NCI-H446 treated with DMSO at 0.1 percent for 48 hours (cell line): ENCODE results near the gene FNBP1L.

Experiments
- DNase-seq: peaks from one replicate; lab custom pipeline; 2025; lab: John Stamatoyannopoulos, UW

Gene FNBP1L

GRCh38 chr1:93489756-93490155 lies 41.8 kb downstream of the FNBP1L start:
- DNase-seq, result no peak

- no peak for DNase-seq
Observed at GRCh38 chr1:93490357-93490756, 42.4 kb downstream of the FNBP1L start.

- no peak for DNase-seq
Observed at GRCh38 chr1:93495911-93496310, 48.0 kb downstream of the FNBP1L start.

GRCh38 chr1:93496520-93496919 lies 48.6 kb downstream of the FNBP1L start:
- DNase-seq, result no peak

DNA sequence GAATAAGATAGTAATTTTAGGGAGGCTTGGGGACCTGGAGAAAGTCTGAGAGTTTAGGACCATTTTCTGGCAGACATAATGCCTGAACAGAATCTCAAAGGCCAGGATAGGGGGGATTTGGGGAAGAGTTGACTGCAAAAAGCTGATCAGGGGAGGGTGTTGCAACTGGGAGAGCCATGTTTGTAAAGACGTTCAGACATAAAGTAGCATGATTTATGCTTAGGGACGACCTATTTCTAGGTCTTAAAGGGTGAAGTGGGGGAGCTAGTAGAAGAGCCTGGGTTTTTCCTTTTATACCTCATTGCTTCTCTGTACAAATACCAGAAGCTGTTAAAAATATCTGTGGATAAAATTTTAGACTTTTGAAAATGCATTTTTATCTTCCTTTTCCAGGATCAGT lies 51.2 kb downstream of the FNBP1L start:
- no peak for DNase-seq

GRCh38 chr1:93499533-93499932 lies 51.6 kb downstream of the FNBP1L start:
- DNase-seq, result no peak

- no peak for DNase-seq
Observed at GRCh38 chr1:93500275-93500674, 52.4 kb downstream of the FNBP1L start.

- no peak for DNase-seq
Observed at GRCh38 chr1:93501399-93501798, 53.5 kb downstream of the FNBP1L start.

GRCh38 chr1:93501829-93502369 lies 54.0 kb downstream of the FNBP1L start:
- DNase-seq, result no peak

GRCh38 chr1:93502571-93502970 lies 54.7 kb downstream of the FNBP1L start:
- no peak for DNase-seq

- DNase-seq, result no peak
Observed at GRCh38 chr1:93503163-93503562, 55.2 kb downstream of the FNBP1L start.

- no peak for DNase-seq
Observed at GRCh38 chr1:93503816-93504215, 55.9 kb downstream of the FNBP1L start.

- DNase-seq, result no peak
Observed at GRCh38 chr1:93504247-93505033, 56.5 kb downstream of the FNBP1L start.

DNA sequence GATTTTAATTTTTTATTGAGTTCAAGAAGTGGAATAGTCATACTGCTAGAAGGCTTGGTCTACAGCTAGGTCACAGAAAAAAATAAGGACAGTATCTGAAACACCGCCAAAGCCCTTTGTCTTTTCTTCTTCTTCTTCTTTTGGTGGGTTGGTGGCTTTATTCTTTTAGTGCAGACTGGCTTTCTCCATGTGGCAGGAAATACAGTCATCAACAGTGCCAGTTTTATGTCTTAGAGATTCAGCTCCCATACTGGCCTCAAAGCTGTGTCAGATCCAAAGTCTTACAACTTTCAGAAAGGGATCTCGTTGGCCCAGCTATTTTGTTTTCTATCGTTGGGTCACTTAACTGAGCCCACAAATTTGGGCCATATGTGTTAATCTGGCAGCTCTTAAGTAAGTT lies 58.2 kb downstream of the FNBP1L start:
- DNase-seq, result no peak

DNA sequence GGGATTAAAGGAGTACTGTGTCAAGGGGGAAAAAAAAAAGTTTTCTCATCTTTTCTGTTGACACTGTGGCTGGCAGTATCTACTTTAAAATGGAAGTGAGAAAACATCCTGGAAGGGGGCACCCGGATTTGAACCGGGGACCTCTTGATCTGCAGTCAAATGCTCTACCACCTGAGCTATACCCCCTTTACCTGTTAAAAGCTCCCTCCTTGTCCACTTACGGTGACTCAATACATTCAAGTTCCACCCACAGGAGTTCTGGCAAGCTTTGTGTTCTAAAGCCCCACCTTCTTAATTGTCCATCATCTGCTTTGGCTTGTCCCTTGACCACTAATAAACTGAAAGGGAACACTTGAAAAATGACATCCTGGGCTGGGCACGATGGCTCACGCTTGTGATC lies 68.2 kb downstream of the FNBP1L start:
- no peak for DNase-seq

DNA sequence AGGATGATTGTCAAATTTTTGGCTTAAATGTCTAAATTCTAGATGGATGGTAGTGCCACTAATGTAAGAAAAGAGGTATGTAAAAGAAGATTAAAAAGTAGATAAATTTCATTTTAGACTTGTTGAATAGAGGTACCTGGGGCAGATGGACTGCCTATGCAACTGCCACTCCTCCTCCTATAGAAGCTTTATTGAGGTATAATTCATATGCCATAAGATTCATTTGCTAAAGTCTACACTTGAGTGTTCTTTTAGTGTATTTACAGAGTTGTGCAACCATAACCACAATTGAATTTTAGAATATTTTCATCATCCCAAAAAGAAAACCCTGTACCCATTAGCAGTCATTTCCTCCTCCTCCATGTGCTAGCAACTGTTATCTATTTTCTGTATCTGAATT lies 70.6 kb downstream of the FNBP1L start:
- no peak for DNase-seq

- DNase-seq, result no peak
Observed at GRCh38 chr1:93519199-93519829, 71.4 kb downstream of the FNBP1L start.

GRCh38 chr1:93521618-93522017 lies 73.7 kb downstream of the FNBP1L start:
- no peak for DNase-seq

GRCh38 chr1:93522721-93523120 lies 74.8 kb downstream of the FNBP1L start:
- no peak for DNase-seq

- no peak for DNase-seq
Observed at GRCh38 chr1:93525431-93525830, 77.5 kb downstream of the FNBP1L start.

DNA sequence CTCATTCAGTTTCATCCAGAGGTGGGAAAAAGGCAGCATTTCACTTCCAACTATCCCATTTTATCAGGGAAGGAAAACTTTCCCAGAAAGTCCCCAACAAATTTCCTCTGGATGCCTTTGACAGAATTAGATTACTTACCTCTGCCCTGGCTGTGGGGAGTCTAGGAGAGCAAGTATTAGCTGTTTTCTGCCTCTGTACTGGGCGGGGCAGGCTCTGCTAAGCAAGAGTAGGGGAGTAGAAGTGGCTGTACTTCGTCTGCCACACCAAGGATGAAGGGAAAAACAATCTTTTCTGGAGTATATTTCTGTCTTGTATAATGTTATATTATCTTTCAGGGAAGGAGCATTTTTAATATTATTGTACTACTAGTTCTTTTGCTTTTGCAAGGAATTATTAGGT lies 78.5 kb downstream of the FNBP1L start:
- no peak for DNase-seq

GRCh38 chr1:93528412-93528811 lies 80.5 kb downstream of the FNBP1L start:
- no peak for DNase-seq

DNA sequence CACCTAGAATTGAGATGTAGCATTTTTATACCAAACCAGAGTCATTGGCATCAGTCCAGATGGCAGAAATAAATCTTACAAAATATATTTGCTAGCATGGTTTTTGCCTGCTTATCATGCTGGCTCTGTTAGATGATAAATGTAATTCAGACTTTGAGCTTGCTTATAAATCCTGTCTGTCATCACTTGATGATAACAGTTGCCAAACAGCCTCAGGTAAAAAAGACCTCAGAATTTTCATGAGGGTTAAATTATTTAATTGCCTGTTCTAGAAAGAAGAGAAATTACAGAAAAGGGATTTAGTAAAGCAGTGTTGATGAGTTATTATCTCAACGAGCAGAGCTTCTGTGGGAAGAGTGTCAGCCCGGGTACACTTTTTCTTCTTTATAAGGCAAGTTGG lies 83.3 kb downstream of the FNBP1L start:
- no peak for DNase-seq
